PC-9 (cell line): ENCODE measurements around the gene SLC1A2.

ENCODE experiments used
- EZH2 ChIP-seq: fragments of 200-600 bp; sonication (generic); IDR thresholded peaks from 2 replicates; pipeline ENCODE4 v1.8.0; 2017; ENCODE audit warnings: antibody characterized with exemption, low read depth
- TF ChIP-seq, protein P1 (sequence below): fragments of 200-600 bp; sonication (generic); conservative IDR thresholded peaks from 2 replicates; pipeline ENCODE4 v1.6.1; 2017; ENCODE audit warnings: mixed run types, antibody characterized with exemption, mild to moderate bottlenecking, moderate library complexity

DNA sequence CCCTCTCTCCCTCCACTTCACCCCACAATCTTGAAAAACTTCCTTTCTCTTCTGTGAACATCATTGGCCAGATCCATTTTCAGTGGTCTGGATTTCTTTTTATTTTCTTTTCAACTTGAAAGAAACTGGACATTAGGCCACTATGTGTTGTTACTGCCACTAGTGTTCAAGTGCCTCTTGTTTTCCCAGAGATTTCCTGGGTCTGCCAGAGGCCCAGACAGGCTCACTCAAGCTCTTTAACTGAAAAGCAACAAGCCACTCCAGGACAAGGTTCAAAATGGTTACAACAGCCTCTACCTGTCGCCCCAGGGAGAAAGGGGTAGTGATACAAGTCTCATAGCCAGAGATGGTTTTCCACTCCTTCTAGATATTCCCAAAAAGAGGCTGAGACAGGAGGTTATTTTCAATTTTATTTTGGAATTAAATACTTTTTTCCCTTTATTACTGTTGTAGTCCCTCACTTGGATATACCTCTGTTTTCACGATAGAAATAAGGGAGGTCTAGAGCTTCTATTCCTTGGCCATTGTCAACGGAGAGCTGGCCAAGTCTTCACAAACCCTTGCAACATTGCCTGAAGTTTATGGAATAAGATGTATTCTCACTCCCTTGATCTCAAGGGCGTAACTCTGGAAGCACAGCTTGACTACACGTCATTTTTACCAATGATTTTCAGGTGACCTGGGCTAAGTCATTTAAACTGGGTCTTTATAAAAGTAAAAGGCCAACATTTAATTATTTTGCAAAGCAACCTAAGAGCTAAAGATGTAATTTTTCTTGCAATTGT lies 188.1 kb downstream of the SLC1A2 start:
- TF ChIP-seq, protein P1, sequence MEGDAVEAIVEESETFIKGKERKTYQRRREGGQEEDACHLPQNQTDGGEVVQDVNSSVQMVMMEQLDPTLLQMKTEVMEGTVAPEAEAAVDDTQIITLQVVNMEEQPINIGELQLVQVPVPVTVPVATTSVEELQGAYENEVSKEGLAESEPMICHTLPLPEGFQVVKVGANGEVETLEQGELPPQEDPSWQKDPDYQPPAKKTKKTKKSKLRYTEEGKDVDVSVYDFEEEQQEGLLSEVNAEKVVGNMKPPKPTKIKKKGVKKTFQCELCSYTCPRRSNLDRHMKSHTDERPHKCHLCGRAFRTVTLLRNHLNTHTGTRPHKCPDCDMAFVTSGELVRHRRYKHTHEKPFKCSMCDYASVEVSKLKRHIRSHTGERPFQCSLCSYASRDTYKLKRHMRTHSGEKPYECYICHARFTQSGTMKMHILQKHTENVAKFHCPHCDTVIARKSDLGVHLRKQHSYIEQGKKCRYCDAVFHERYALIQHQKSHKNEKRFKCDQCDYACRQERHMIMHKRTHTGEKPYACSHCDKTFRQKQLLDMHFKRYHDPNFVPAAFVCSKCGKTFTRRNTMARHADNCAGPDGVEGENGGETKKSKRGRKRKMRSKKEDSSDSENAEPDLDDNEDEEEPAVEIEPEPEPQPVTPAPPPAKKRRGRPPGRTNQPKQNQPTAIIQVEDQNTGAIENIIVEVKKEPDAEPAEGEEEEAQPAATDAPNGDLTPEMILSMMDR: no peak
- no peak for TF ChIP-seq EZH2
